ENCODE data around the gene IFI44L. TPM values are rescaled to one million over a fixed set of nuclear protein-coding genes. Genes with fewer than 3 reads are reported as not detected.

IFI44L gene
- total and polyA plus RNA-seq, 4 donors: 19.6 to 48.3 (median 31.0) TPM

- WGBS (ENCODE audit: insufficient coverage): no CpG with 5 or more reads among the region's 1 CpG
- DNase-seq (ENCODE audit: low read depth in 4 of 6, low spot score in 6 of 6): no peak
- Histone ChIP-seq H3K36me3 (ENCODE audit: control insufficient read depth, insufficient read depth, low read length) (no peaks in the 10 kb centered on the region), H3K27ac (ENCODE audit: low read depth, low read length) (no peak overlapping the region), H3K4me1 (ENCODE audit: control insufficient read depth, insufficient read depth, low read length) (no peaks in the 10 kb centered on the region), H3K4me3 (ENCODE audit: low read depth, low read length) (no peak overlapping the region), H3K27me3 (ENCODE audit: control insufficient read depth, insufficient read depth, low read length) (no peaks in the 10 kb centered on the region), H3K9me3 (ENCODE audit: control insufficient read depth, insufficient read depth, low read length) (no peaks in the 10 kb centered on the region)
Observed at GRCh38 chr1:78627321-78627720, 7.1 kb downstream of the IFI44L start.

- Histone ChIP-seq H3K9me3 (ENCODE audit: control insufficient read depth, insufficient read depth, low read length) (no peaks in the 10 kb centered on the region), H3K4me3 (ENCODE audit: low read depth, low read length) (no peak overlapping the region), H3K27ac (ENCODE audit: low read depth, low read length) (no peak overlapping the region), H3K4me1 (ENCODE audit: control insufficient read depth, insufficient read depth, low read length) (no peaks in the 10 kb centered on the region), H3K27me3 (ENCODE audit: control insufficient read depth, insufficient read depth, low read length) (no peaks in the 10 kb centered on the region), H3K36me3 (ENCODE audit: control insufficient read depth, insufficient read depth, low read length) (no peaks in the 10 kb centered on the region)
- DNase-seq (ENCODE audit: low read depth in 4 of 6, low spot score in 6 of 6): no peak
- no CpG with 5 or more reads among the region's 2 CpGs for WGBS (ENCODE audit: insufficient coverage)
Observed at GRCh38 chr1:78630600-78630999, 10.4 kb downstream of the IFI44L start.

GRCh38 chr1:78633209-78633608 is 13.0 kb downstream of the IFI44L start:
- DNase-seq (ENCODE audit: low read depth in 4 of 6, low spot score in 6 of 6): no peak
- Histone ChIP-seq H3K27ac (ENCODE audit: low read depth, low read length) (no peak overlapping the region), H3K4me3 (ENCODE audit: low read depth, low read length) (no peak overlapping the region), H3K9me3 (ENCODE audit: control insufficient read depth, insufficient read depth, low read length) (no peaks in the 10 kb centered on the region), H3K4me1 (ENCODE audit: control insufficient read depth, insufficient read depth, low read length) (no peaks in the 10 kb centered on the region), H3K27me3 (ENCODE audit: control insufficient read depth, insufficient read depth, low read length) (no peaks in the 10 kb centered on the region), H3K36me3 (ENCODE audit: control insufficient read depth, insufficient read depth, low read length) (no peaks in the 10 kb centered on the region)
- 95% methylated on average over 4 of the region's 4 CpGs for WGBS (ENCODE audit: insufficient coverage)

- WGBS (ENCODE audit: insufficient coverage): no CpG with 5 or more reads among the region's 1 CpG
- no peaks in the 10 kb centered on the region for H3K4me1 ChIP-seq (ENCODE audit: control insufficient read depth, insufficient read depth, low read length)
- no peak overlapping the region for H3K4me3 ChIP-seq (ENCODE audit: low read depth, low read length)
- no peaks in the 10 kb centered on the region for H3K9me3 ChIP-seq (ENCODE audit: control insufficient read depth, insufficient read depth, low read length)
- no peak overlapping the region for H3K27ac ChIP-seq (ENCODE audit: low read depth, low read length)
- no peaks in the 10 kb centered on the region for H3K27me3 ChIP-seq (ENCODE audit: control insufficient read depth, insufficient read depth, low read length)
- H3K36me3 ChIP-seq (ENCODE audit: control insufficient read depth, insufficient read depth, low read length): no peaks in the 10 kb centered on the region
- no peak for DNase-seq (ENCODE audit: low read depth in 4 of 6, low spot score in 6 of 6)
Observed at GRCh38 chr1:78640462-78640861, 20.2 kb downstream of the IFI44L start.

- no peak overlapping the region for H3K27ac ChIP-seq (ENCODE audit: low read depth, low read length)
- WGBS (ENCODE audit: insufficient coverage): 92% methylated on average over 3 of the region's 4 CpGs
- H3K27me3 ChIP-seq (ENCODE audit: control insufficient read depth, insufficient read depth, low read length): no peaks in the 10 kb centered on the region
- H3K36me3 ChIP-seq (ENCODE audit: control insufficient read depth, insufficient read depth, low read length): no peaks in the 10 kb centered on the region
- H3K4me1 ChIP-seq (ENCODE audit: control insufficient read depth, insufficient read depth, low read length): no peaks in the 10 kb centered on the region
- no peak for DNase-seq (ENCODE audit: low read depth in 4 of 6, low spot score in 6 of 6)
- no peak overlapping the region for H3K4me3 ChIP-seq (ENCODE audit: low read depth, low read length)
- H3K9me3 ChIP-seq (ENCODE audit: control insufficient read depth, insufficient read depth, low read length): no peaks in the 10 kb centered on the region
Observed at GRCh38 chr1:78641558-78641957, 21.3 kb downstream of the IFI44L start.

GRCh38 chr1:78645723-78646122 is 25.5 kb downstream of the IFI44L start:
- Histone ChIP-seq H3K4me3 (ENCODE audit: low read depth, low read length) (no peak overlapping the region), H3K27ac (ENCODE audit: low read depth, low read length) (no peak overlapping the region), H3K36me3 (ENCODE audit: control insufficient read depth, insufficient read depth, low read length) (no peaks in the 10 kb centered on the region), H3K4me1 (ENCODE audit: control insufficient read depth, insufficient read depth, low read length) (no peaks in the 10 kb centered on the region), H3K9me3 (ENCODE audit: control insufficient read depth, insufficient read depth, low read length) (no peaks in the 10 kb centered on the region), H3K27me3 (ENCODE audit: control insufficient read depth, insufficient read depth, low read length) (no peaks in the 10 kb centered on the region)
- no peak for DNase-seq (ENCODE audit: low read depth in 4 of 6, low spot score in 6 of 6)
- WGBS (ENCODE audit: insufficient coverage): no CpG with 5 or more reads among the region's 1 CpG

GRCh38 chr1:78647238-78647637 is 27.0 kb downstream of the IFI44L start:
- WGBS (ENCODE audit: insufficient coverage): 100% methylated on average over 1 of the region's 1 CpG
- no peaks in the 10 kb centered on the region for H3K9me3 ChIP-seq (ENCODE audit: control insufficient read depth, insufficient read depth, low read length)
- H3K4me3 ChIP-seq (ENCODE audit: low read depth, low read length): no peak overlapping the region
- H3K36me3 ChIP-seq (ENCODE audit: control insufficient read depth, insufficient read depth, low read length): no peaks in the 10 kb centered on the region
- no peaks in the 10 kb centered on the region for H3K27me3 ChIP-seq (ENCODE audit: control insufficient read depth, insufficient read depth, low read length)
- DNase-seq (ENCODE audit: low read depth in 4 of 6, low spot score in 6 of 6): no peak
- H3K4me1 ChIP-seq (ENCODE audit: control insufficient read depth, insufficient read depth, low read length): peaks cover 4% of the 10 kb centered on the region
- no peak overlapping the region for H3K27ac ChIP-seq (ENCODE audit: low read depth, low read length)

GRCh38 chr1:78649628-78650027 is 29.4 kb downstream of the IFI44L start, which contains the start of gene IFI44:
IFI44 (plus strand) TSS chr1:78649831; CDS start chr1:78650196, 365 bp downstream.
- peak; percentile 50 to 94 (median 68) for DNase-seq (ENCODE audit: low read depth in 4 of 6, low spot score in 6 of 6)
- peaks cover 5% of the 10 kb centered on the region for H3K4me1 ChIP-seq (ENCODE audit: control insufficient read depth, insufficient read depth, low read length)
- peak within 1 kb of the TSS; percentile 49 for H3K4me3 ChIP-seq (ENCODE audit: low read depth, low read length)
- H3K27ac ChIP-seq (ENCODE audit: low read depth, low read length): peak within 1 kb of the TSS; percentile 79
- no peaks in the 10 kb centered on the region for H3K9me3 ChIP-seq (ENCODE audit: control insufficient read depth, insufficient read depth, low read length)
- H3K27me3 ChIP-seq (ENCODE audit: control insufficient read depth, insufficient read depth, low read length): no peaks in the 10 kb centered on the region
- no peaks in the 10 kb centered on the region for H3K36me3 ChIP-seq (ENCODE audit: control insufficient read depth, insufficient read depth, low read length)

- H3K27ac ChIP-seq (ENCODE audit: low read depth, low read length): peak overlapping the region; percentile 79
- H3K4me3 ChIP-seq (ENCODE audit: low read depth, low read length): peak overlapping the region; percentile 49
Observed at GRCh38 chr1:78650114-78650660, 29.9 kb downstream of the IFI44L start.

GRCh38 chr1:78651241-78651640 is 31.0 kb downstream of the IFI44L start:
- H3K9me3 ChIP-seq (ENCODE audit: control insufficient read depth, insufficient read depth, low read length): no peaks in the 10 kb centered on the region
- peak overlapping the region; percentile 49 for H3K4me3 ChIP-seq (ENCODE audit: low read depth, low read length)
- no peaks in the 10 kb centered on the region for H3K36me3 ChIP-seq (ENCODE audit: control insufficient read depth, insufficient read depth, low read length)
- peaks cover 5% of the 10 kb centered on the region for H3K4me1 ChIP-seq (ENCODE audit: control insufficient read depth, insufficient read depth, low read length)
- WGBS (ENCODE audit: insufficient coverage): 57% methylated on average over 6 of the region's 12 CpGs
- DNase-seq (ENCODE audit: low read depth in 4 of 6, low spot score in 6 of 6): peak in 1 of 6 donors; percentile 38
- H3K27me3 ChIP-seq (ENCODE audit: control insufficient read depth, insufficient read depth, low read length): no peaks in the 10 kb centered on the region
- H3K27ac ChIP-seq (ENCODE audit: low read depth, low read length): no peak overlapping the region

More at GRCh38 chr1:78650114-78650660, 29.9 kb downstream of the IFI44L start:
- Histone ChIP-seq H3K27me3 (ENCODE audit: control insufficient read depth, insufficient read depth, low read length) (no peaks in the 10 kb centered on the region), H3K4me1 (ENCODE audit: control insufficient read depth, insufficient read depth, low read length) (peaks cover 5% of the 10 kb centered on the region), H3K36me3 (ENCODE audit: control insufficient read depth, insufficient read depth, low read length) (no peaks in the 10 kb centered on the region), H3K9me3 (ENCODE audit: control insufficient read depth, insufficient read depth, low read length) (no peaks in the 10 kb centered on the region)
- WGBS (ENCODE audit: insufficient coverage): 53% methylated on average over 2 of the region's 6 CpGs
- DNase-seq (ENCODE audit: low read depth in 4 of 6, low spot score in 6 of 6): peak in 1 of 6 donors; percentile 24

Measured in spinal cord (tissue), 10 donors.